HG03095 (cell line): ENCODE results near the gene GSTM4.

Experiments used
- ATAC-seq: cut with Tn5 transposase; IDR thresholded peaks from one replicate; pipeline ENCODE4 v1.9.1; 2021; ENCODE audit warnings: moderate library complexity; ENCODE audit not compliant: unreplicated experiment

Gene GSTM4

DNA sequence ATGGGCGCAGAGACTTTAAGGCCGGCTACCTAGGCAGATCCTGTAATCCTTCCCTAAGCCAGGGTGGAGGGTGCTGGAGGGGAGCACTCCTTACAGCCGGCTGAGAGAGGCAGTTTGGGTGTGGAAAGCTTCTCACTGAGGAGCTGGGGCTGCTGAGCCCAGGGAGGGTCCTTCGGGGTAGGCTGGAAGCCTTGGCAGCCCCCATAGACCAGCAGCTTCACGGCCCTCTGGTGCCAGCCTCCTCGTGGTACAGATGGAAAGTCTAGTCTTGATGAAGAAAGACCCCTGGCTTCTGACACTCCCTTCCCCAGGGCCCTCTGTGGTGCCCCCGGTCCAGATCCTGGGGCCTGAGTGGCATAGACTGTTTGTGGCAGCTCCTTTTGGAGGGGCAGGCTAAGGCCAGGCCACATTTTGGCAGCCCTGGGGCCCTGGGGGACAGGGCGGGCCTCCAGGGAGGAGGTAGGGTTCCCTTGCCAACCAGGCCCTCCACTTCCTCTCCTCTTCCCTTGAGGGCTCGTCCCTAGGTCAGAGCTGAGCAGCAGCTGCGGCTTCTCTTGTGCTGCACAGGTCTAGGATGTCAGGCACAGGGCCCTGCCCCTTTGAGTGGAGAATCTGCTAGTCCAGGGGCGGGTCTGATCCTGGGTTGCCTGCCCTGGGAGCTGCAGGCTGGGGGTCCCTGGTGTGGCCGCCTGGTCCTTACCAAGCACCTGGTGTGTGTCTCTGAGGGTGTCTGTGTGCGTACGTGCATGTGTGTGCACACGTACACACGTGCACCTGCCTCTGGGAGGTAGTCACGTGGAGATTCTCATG, 31.5 kb upstream of the GSTM4 start:
- ATAC-seq, result no peak

DNA sequence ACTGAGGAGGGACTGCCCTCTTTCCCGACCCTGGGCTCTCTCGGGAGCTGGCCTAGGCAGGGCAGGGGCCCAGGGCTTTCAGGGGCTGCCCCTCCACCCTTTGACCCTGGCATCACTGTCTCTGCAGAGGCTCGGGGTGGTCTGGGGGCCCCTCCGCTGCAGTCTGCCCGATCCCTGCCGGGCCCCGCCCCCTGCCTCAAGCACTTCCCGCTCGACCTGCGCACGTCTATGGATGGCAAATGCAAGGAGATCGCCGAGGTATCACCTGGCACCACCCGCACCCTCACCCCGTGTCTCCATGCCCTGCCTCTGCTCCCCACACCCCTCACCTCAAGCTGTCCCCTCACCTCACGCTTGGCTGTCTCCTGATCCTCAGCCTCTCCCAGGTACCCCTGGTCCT, 30.7 kb upstream of the GSTM4 start:
- ATAC-seq, result no peak

DNA sequence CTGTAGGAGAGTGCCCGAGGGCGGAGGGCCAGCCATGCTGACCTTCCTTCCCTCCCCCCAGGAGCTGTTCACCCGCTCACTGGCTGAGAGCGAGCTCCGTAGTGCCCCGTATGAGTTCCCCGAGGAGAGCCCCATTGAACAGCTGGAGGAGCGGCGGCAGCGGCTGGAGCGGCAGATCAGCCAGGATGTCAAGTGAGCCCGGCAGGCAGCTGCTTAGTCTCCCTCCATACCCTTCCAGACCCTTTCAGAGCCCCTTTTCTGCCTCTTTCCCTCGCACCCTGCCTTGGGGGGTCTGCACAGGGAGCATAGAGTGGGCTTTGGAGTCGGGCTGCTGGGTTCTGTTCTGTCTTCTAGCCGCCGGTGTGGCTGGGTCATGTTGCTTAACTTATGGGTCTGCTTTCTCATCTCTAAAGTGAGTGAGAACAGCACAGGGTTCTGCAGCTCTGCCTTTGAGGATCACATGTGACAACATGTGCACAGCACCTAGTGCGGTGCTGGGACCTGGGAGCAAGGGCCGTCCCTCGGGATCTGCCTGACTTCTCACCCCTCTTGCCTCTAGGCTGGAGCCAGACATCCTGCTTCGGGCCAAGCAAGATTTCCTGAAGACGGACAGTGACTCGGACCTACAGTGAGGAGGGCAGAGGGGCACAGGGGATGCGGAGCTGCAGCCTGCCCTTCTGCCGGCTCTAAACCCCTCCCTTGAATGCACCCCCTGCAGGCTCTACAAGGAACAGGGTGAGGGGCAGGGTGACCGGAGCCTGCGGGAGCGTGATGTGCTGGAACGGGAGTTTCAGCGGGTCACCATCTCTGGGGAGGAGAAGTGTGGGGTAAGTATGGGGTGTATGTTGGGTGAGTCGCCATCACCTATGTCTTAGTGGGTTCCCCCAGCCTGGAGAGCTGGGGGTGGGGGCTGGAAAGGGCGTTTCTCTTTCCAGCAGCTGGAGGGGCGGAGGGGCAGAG, 30.0 kb upstream of the GSTM4 start:
- ATAC-seq, result no peak

GRCh38 chr1:109626682-109627408, 29.1 kb upstream of the GSTM4 start:
- no peak for ATAC-seq

DNA sequence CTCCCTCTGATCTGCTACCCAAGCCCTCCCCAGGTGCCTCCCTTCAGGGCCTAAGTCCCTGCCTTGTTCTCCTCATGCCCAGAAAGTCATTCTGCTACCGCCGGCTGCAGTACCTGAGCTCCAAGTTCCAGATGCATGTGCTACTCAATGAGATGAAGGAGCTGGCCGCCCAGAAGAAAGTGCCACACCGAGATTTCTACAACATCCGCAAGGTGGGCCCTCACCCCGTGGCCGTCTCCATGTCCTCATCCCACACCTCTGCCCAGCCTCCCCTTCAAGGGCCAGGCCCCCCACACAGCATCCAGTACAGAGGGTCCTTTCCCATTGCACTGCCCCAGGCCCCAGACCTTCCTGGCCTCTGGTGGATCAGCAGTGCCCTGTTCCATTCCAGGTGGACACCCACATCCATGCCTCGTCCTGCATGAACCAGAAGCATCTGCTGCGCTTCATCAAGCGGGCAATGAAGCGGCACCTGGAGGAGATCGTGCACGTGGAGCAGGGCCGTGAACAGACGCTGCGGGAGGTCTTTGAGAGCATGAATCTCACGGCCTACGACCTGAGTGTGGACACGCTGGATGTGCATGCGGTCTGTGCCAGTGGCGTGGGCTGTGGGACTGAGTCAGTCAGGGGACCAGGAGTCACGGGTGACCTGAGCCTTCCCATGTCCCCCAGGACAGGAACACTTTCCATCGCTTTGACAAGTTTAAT, 28.1 kb upstream of the GSTM4 start:
- no peak for ATAC-seq

DNA sequence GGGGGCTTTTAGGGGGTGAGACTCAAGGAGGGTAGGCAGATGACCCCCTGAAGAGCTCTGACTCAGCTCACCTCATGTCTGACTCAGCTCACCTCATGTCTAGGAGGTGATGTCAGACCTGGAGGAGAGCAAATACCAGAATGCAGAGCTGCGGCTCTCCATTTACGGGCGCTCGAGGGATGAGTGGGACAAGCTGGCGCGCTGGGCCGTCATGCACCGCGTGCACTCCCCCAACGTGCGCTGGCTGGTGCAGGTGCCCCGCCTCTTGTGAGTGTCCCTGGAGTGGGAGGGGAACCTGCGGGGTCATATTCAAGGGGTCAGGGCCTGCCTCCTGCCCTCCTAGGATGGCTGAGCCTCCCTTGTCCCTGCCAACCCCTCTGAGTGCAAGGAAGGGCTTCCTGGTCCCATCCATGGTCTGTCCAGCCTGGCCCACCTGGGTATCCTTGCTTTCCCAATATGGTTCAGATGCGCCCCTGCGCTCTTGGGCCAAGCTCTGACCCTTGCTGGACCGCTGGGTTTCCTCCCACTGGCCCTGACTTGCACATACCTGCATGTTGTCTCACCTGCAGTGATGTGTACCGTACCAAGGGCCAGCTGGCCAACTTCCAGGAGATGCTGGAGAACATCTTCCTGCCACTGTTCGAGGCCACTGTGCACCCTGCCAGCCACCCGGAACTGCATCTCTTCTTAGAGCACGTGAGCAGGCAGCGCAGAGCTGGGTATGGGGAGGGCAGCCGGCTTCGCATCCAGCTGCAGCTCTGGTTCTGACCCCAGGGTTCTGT, 27.2 kb upstream of the GSTM4 start:
- ATAC-seq, result no peak

DNA sequence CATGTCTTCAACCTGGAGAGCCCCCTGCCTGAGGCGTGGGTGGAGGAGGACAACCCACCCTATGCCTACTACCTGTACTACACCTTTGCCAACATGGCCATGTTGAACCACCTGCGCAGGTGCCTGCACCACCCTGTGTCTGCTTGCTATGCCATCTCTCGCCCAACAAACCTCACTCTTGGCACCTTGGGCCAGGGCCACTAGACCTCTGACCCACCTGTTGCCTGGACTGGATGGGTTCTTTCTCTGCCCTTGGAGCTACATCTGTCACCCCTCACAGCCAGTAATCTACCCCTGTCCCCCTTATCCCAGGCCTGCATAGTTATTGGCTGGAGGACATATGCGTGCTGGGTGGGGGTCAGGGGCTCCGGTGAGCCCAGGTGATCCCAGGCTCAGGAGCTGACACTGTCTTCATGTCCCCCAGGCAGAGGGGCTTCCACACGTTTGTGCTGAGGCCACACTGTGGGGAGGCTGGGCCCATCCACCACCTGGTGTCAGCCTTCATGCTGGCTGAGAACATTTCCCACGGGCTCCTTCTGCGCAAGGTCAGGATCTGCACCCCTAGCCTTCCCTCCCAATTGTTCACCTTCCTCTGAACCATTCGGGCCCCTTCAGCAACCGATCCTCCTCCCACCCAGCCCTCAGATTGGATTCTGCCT, 26.4 kb upstream of the GSTM4 start:
- ATAC-seq, result no peak

GRCh38 chr1:109630081-109630897, 25.6 kb upstream of the GSTM4 start:
- ATAC-seq, result no peak

GRCh38 chr1:109630898-109631512, 24.9 kb upstream of the GSTM4 start:
- ATAC-seq, result no peak

DNA sequence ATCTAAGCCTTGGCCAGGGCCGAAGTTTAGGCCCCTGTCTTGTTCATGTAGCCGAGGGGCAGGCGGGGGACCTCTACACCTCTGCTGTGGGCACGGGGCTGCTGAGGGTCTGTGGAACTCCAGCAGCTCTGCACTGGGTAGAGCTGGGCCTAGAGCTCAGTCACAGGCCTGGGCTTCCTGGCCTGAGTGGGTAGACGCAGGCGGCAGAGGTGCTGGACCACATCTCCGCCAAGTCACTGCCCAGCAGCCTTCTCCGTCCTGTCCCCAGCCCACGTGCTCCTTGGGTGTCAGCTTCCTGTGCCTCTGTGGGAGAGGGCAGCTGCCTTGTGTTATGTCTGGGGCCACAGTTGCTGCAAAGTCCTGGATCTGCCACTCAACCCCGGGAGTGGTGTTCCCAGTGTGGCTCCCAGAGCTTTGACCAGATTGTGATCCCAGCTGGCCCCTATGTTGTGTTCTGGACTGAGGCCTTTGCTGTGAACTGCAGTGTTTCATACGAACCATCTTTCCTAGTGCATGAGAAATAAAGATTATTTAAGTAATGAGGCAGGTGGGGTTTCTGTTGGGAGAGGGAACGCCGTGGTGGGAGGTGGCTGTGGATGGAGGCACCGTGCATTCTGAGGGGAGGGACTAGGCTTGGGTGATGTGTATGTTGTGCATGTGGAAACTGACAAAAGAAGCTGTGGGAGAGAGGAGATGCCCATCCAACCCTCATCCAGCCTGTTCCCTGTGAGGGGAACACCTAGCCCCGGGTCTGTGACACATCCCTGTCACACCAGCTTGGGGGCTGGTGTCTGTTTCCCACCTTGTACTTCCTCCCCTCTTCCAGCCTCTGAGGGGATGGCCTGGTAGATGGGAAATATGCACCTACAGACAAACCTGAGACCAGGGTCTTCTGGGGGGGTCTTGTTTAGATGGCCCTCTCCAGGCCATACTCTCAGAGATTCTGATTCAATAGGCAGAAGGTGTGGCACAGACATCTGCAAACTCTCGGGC, 24.1 kb upstream of the GSTM4 start:
- no peak for ATAC-seq

DNA sequence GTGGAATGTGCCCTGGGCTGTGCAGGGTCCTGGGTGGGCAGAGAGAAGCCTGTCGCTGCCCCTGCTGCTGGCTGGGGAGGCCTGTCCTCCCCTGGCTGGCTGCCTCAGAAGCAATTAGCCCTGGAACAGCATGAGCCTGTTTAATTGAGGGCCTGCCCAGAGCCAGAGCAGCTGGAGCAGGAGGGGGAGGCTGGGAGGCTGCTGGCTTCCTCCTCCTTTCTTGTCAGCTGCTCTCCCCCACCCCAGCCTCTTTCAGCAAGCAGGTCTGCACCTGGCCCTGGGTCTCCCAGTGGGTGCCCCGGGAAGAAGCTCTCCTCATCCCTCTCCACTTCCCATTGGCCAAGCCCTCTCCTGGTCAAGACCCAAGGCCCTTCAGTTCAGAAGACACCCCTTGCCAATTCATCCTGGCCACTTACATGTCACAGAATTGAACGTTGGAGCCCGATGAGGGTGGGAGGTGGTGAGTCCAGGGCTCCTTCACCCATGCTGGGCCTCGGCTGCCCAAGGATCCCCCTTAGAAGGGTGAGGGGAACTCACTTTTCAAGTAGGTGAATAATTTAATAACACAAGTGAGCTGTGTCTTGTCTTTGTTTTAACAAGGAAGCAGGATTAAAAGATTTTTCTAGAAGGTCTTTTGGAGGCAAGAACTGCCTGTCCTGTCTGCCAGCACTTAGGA, 23.1 kb upstream of the GSTM4 start:
- ATAC-seq, result no peak

- ATAC-seq, result no peak
Measured at GRCh38 chr1:109634292-109634691, 21.6 kb upstream of the GSTM4 start.

GRCh38 chr1:109634771-109635750, 20.8 kb upstream of the GSTM4 start:
- ATAC-seq, result no peak

DNA sequence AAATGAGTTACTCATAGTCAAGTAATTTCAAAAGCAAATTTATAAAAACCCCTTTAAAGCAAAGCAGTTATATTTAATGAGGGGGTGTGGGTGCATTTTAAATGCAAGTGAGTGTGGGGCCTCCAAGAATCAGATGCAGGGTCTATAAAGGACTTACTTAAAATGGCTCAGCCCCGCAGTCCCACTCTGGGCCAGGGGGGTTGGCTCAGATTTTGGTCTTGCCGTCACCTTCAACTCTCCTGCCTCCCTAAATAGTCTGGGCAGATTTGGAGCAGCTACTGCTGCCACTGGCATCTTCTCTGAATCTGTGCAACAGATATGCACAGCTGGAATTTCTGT, 20.1 kb upstream of the GSTM4 start:
- ATAC-seq, result no peak

DNA sequence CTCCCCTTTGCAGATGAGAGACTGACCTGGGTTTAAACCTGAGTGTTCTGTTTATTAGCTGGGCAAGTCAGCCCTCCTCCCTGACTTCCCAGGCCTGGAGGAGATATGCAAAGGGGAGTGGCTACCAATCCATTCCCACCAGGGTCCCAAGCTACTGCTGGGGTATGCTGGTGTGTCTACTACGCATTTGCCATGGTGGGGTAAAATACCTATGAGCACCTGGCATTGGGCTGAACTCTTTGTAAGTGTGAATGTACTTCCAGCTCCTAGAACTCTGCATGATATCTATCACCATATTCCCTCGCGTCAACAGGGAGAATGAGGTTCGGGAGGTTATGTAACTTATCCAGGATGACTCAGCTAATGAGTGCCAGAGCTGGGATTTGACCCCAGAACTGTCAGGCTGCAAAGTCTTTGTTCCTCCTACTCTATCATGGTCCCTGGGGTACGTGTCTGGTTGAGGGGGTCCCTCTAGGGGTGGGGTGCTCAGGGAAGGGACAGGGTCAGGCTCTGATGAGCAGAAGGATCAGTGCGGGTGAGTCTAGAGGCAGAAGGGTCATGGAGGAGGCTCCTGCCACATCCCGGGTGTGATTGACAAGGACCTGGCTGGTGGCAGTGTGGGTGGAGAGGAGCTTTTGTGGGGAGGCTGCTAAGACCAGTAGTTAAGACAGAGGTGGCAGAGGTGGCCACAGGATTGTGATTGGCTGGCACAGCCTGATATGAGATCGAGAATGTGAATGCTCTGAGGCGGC, 19.5 kb upstream of the GSTM4 start:
- ATAC-seq, result no peak
